Thyroid gland (tissue), 4 donors: Measurements from ENCODE around the gene CDH23. TPM values are rescaled to one million over a fixed set of nuclear protein-coding genes. Genes with fewer than 3 reads are reported as not detected.

Source experiments
- DNase-seq, 2 donors: peaks; one replicate each; pipeline ENCODE4 v3.0.0-alpha.2; 2019
- H3K27ac ChIP-seq, 3 donors: fragments of 200-600 bp; sonication (generic); 1 replicate in 2 of 3; 2 replicates in 1 of 3; pipeline ENCODE4 v1.5.1; 2016 to 2019; ENCODE audit warnings: mild to moderate bottlenecking in 1 of 3, moderate library complexity in 1 of 3
- H3K27me3 ChIP-seq: fragments of 200-600 bp; sonication (generic); one replicate; pipeline ENCODE4 v1.5.1; 2019
- H3K36me3 ChIP-seq, 2 donors: fragments of 200-600 bp; sonication (generic); one replicate each; pipeline ENCODE4 v1.5.1; 2016 to 2019
- H3K4me1 ChIP-seq, 2 donors: fragments of 200-600 bp; sonication (generic); one replicate each; pipeline ENCODE4 v1.5.1; 2017 to 2019
- H3K4me3 ChIP-seq, 3 donors: fragments of 200-600 bp; sonication (generic); replicated peaks in 1 of 3; 1 replicate in 2 of 3; 2 replicates in 1 of 3; pipeline ENCODE4 v1.5.1; 2016; ENCODE audit warnings: mild to moderate bottlenecking in 1 of 3
- H3K9me3 ChIP-seq: fragments of 200-600 bp; sonication (generic); one replicate; pipeline ENCODE4 v1.5.1; 2017
- CTCF ChIP-seq, 6 experiments: fragments of 200-600 bp in 3 of 6; fragments of 450-650 bp in 3 of 6; sonication (generic) in 3 of 6; IDR thresholded peaks; one replicate each; pipeline ENCODE4 v1.5.1; 2016 to 2019; ENCODE audit warnings: antibody characterized with exemption in 6 of 6, mild to moderate bottlenecking in 2 of 6, inconsistent platforms in 1 of 6, moderate library complexity in 1 of 6
- POLR2A ChIP-seq, 2 donors: fragments of 450-650 bp; IDR thresholded peaks; one replicate each; pipeline ENCODE4 v1.6.1; 2017; ENCODE audit warnings: antibody characterized with exemption in 2 of 2, mild to moderate bottlenecking in 2 of 2, moderate library complexity in 1 of 2
- WGBS, 2 donors: methylation state at CpG; one replicate each; pipeline ENCODE4 v1.1.5; 2017; 5-methylcytosine and 5-hydroxymethylcytosine counted together
- intact Hi-C: fragments of 100-400 bp; cut with DNase I; formaldehyde crosslinking; loops from one replicate; pipeline ENCODE4 v1.15.1; 2023
- total RNA-seq, 4 donors: library from RNA; depleted of rRNA; stranded (reverse); fragments of >200 nt; gene quantifications; one replicate each; pipeline ENCODE4 v1.2.3, GENCODE V29; 2016

The CDH23 gene
- total RNA-seq, 4 donors from 2014 or later, result 3.0 to 4.2 (median 3.9) TPM

GRCh38 chr10:71802235-71802634 lies 405.5 kb downstream of the CDH23 start:
- Histone ChIP-seq H3K9me3 (no peaks in the 10 kb centered on the region), H3K4me3 (no peak overlapping the region), H3K27ac (no peak overlapping the region), H3K36me3 (no peaks in the 10 kb centered on the region), H3K4me1 (no peaks in the 10 kb centered on the region), H3K27me3 (no peaks in the 10 kb centered on the region)
- no peak for TF ChIP-seq POLR2A (IDR thresholded peaks at IDR 0.05)
- TF ChIP-seq CTCF (IDR thresholded peaks at IDR 0.05), result no peak
- no peak for DNase-seq
- WGBS, 2 donors, result 93 to 97% methylated on average over 6 of the region's 6 CpGs
- intact Hi-C loops, result no loop called here

GRCh38 chr10:71802715-71803488 lies 406.2 kb downstream of the CDH23 start:
- no peaks in the 10 kb centered on the region for H3K9me3 ChIP-seq
- no peak for DNase-seq
- TF ChIP-seq POLR2A (IDR thresholded peaks at IDR 0.05) (no peak), CTCF (IDR thresholded peaks at IDR 0.05) (no peak)
- no peak overlapping the region for H3K4me3 ChIP-seq
- intact Hi-C loops, result no loop called here
- H3K4me1 ChIP-seq, result no peaks in the 10 kb centered on the region
- H3K36me3 ChIP-seq, result no peaks in the 10 kb centered on the region
- 88 to 89% methylated on average over 13 to 14 of the region's 18 CpGs for WGBS, 2 donors
- no peak overlapping the region for H3K27ac ChIP-seq
- H3K27me3 ChIP-seq, result no peaks in the 10 kb centered on the region

GRCh38 chr10:71804077-71804476 lies 407.4 kb downstream of the CDH23 start:
- no peak overlapping the region for H3K27ac ChIP-seq
- TF ChIP-seq POLR2A (IDR thresholded peaks at IDR 0.05) (no peak), CTCF (IDR thresholded peaks at IDR 0.05) (no peak)
- no peak overlapping the region for H3K4me3 ChIP-seq
- no peaks in the 10 kb centered on the region for H3K9me3 ChIP-seq
- intact Hi-C loops, result no loop called here
- no peaks in the 10 kb centered on the region for H3K27me3 ChIP-seq
- WGBS, 2 donors, result 52 to 56% methylated on average over 4 of the region's 4 CpGs
- no peaks in the 10 kb centered on the region for H3K36me3 ChIP-seq
- no peak for DNase-seq
- no peaks in the 10 kb centered on the region for H3K4me1 ChIP-seq

GRCh38 chr10:71805776-71806703 lies 409.3 kb downstream of the CDH23 start:
- no peaks in the 10 kb centered on the region for H3K4me1 ChIP-seq
- H3K27me3 ChIP-seq, result no peaks in the 10 kb centered on the region
- no peak overlapping the region for H3K27ac ChIP-seq
- H3K9me3 ChIP-seq, result no peaks in the 10 kb centered on the region
- no peaks in the 10 kb centered on the region for H3K36me3 ChIP-seq
- 49 to 59% methylated on average over 16 to 17 of the region's 41 CpGs for WGBS, 2 donors
- TF ChIP-seq POLR2A (IDR thresholded peaks at IDR 0.05) (no peak), CTCF (IDR thresholded peaks at IDR 0.05) (no peak)
- intact Hi-C loops, result no loop called here
- peak in 1 of 2 donors; percentile 25 for DNase-seq
- H3K4me3 ChIP-seq, result no peak overlapping the region
